ENCODE results near the gene RASSF6. TPM values are rescaled to one million over a fixed set of nuclear protein-coding genes. Genes with fewer than 3 reads are reported as not detected.

The RASSF6 gene
- 8.8 TPM for total RNA-seq
- polyA plus RNA-seq (ENCODE audit: insufficient read depth, low read depth, low replicate concordance): 4.7 TPM
- long read RNA-seq, donor 1: 0 reads
- long read RNA-seq, donor 2: 0 reads
- long read RNA-seq, donor 3, partial matches to known transcripts: 0 of 1 reads
- long read RNA-seq, donor 3, other reads (novel, unspliced or antisense): 0 of 1 reads
- long read RNA-seq, donor 4, full-length matches to known transcripts: 3 of 3 reads
- long read RNA-seq, donor 4, partial matches to known transcripts: 0 of 3 reads
- long read RNA-seq, donor 4, other reads (novel, unspliced or antisense): 0 of 3 reads
- long read RNA-seq, donor 5: 0 reads
- long read RNA-seq, donor 6: 0 reads
- long read RNA-seq, donor 7, full-length matches to known transcripts: 14 of 20 reads
- long read RNA-seq, donor 7, partial matches to known transcripts: 1 of 20 reads
- long read RNA-seq, donor 7, other reads (novel, unspliced or antisense): 5 of 20 reads
- long read RNA-seq, donor 8, partial matches to known transcripts: 0 of 1 reads
- long read RNA-seq, donor 8, other reads (novel, unspliced or antisense): 0 of 1 reads
- long read RNA-seq, donor 9: 0 reads
- long read RNA-seq, donor 10, full-length matches to known transcripts: 2 of 2 reads
- long read RNA-seq, donor 10, partial matches to known transcripts: 0 of 2 reads
- long read RNA-seq, donor 10, other reads (novel, unspliced or antisense): 0 of 2 reads

- Histone ChIP-seq H3K9ac (ENCODE audit: low read length in 3 of 3) (peak within 1 kb of the TSS; percentile 34 to 84 (median 61)), H3K27ac (ENCODE audit: low read depth in 2 of 2, low read length in 2 of 2) (peak within 1 kb of the TSS; percentile 81 to 86), H3K4me1 (ENCODE audit: control insufficient read depth in 2 of 3, insufficient read depth in 2 of 3, low read depth in 1 of 3, low read length in 3 of 3) (peaks cover 0 to 2% (median 0%) of the 10 kb centered on the region in 3 donors), H3K27me3 (ENCODE audit: control insufficient read depth, insufficient read depth, low read length) (no peaks in the 10 kb centered on the region), H3K36me3 (ENCODE audit: control insufficient read depth in 2 of 3, insufficient read depth in 3 of 3, low read length in 3 of 3) (no peaks in the 10 kb centered on the region), H3K4me3 (ENCODE audit: low read length in 3 of 3) (peak within 1 kb of the TSS; percentile 72 to 90 (median 83)), H3K9me3 (ENCODE audit: control insufficient read depth in 2 of 3, insufficient read depth in 1 of 3, low read length in 3 of 3) (no peaks in the 10 kb centered on the region)
- intact Hi-C loops (cut with DNase I): no loop called here
- DNase-seq: peak; percentile 84 to 94 (median 91)
- FAIRE-seq: peak; percentile 37
- TF ChIP-seq CTCF (IDR thresholded peaks at IDR 0.05; ENCODE audit: borderline replicate concordance, extremely low read depth, insufficient read depth): no peak
Observed at GRCh38 chr4:73620115-73620792, at the start of gene RASSF6. RASSF6 (minus strand) TSS chr4:73620436; CDS start chr4:73611795, 8,641 bp downstream.

GRCh38 chr4:73669410-73670183, 49.4 kb upstream of the RASSF6 start:
- Histone ChIP-seq H3K27ac (ENCODE audit: low read depth in 2 of 2, low read length in 2 of 2) (no peak overlapping the region), H3K9me3 (ENCODE audit: control insufficient read depth in 2 of 3, insufficient read depth in 1 of 3, low read length in 3 of 3) (no peaks in the 10 kb centered on the region), H3K36me3 (ENCODE audit: control insufficient read depth in 2 of 3, insufficient read depth in 3 of 3, low read length in 3 of 3) (no peaks in the 10 kb centered on the region), H3K27me3 (ENCODE audit: control insufficient read depth, insufficient read depth, low read length) (no peaks in the 10 kb centered on the region), H3K9ac (ENCODE audit: low read length in 3 of 3) (no peak overlapping the region), H3K4me1 (ENCODE audit: control insufficient read depth in 2 of 3, insufficient read depth in 2 of 3, low read depth in 1 of 3, low read length in 3 of 3) (no peaks in the 10 kb centered on the region), H3K4me3 (ENCODE audit: low read length in 3 of 3) (no peak overlapping the region)
- no peak for TF ChIP-seq CTCF (IDR thresholded peaks at IDR 0.05; ENCODE audit: borderline replicate concordance, extremely low read depth, insufficient read depth)
- no peak for DNase-seq
- FAIRE-seq: no peak
- intact Hi-C loops (cut with DNase I): loop anchor here (5.0 kb wide), 1 partner anchor 248 kb away; no protein-coding TSS in a partner anchor

- no peak for TF ChIP-seq CTCF (IDR thresholded peaks at IDR 0.05; ENCODE audit: borderline replicate concordance, extremely low read depth, insufficient read depth)
- H3K36me3 ChIP-seq (ENCODE audit: control insufficient read depth in 2 of 3, insufficient read depth in 3 of 3, low read length in 3 of 3): no peaks in the 10 kb centered on the region
- no peaks in the 10 kb centered on the region for H3K27me3 ChIP-seq (ENCODE audit: control insufficient read depth, insufficient read depth, low read length)
- intact Hi-C loops (cut with DNase I): loop anchor here (5.0 kb wide), 1 partner anchor 249 kb away; no protein-coding TSS in a partner anchor
- no peak overlapping the region for H3K4me3 ChIP-seq (ENCODE audit: low read length in 3 of 3)
- FAIRE-seq: no peak
- no peak overlapping the region for H3K9ac ChIP-seq (ENCODE audit: low read length in 3 of 3)
- no peaks in the 10 kb centered on the region for H3K9me3 ChIP-seq (ENCODE audit: control insufficient read depth in 2 of 3, insufficient read depth in 1 of 3, low read length in 3 of 3)
- H3K27ac ChIP-seq (ENCODE audit: low read depth in 2 of 2, low read length in 2 of 2): no peak overlapping the region
- DNase-seq: peak in 3 of 5 donors; percentile 76 to 89 (median 85)
- H3K4me1 ChIP-seq (ENCODE audit: control insufficient read depth in 2 of 3, insufficient read depth in 2 of 3, low read depth in 1 of 3, low read length in 3 of 3): no peaks in the 10 kb centered on the region
Observed at GRCh38 chr4:73668782-73669201, 48.6 kb upstream of the RASSF6 start.
